ENCODE measurements around the gene ACAD8.
"Not testable (repeated sequence)": the region's sequence is repeated elsewhere in the genome, so short reads cannot be mapped to it uniquely, and the experiment has no call there.

- TF ChIP-seq, protein P1, sequence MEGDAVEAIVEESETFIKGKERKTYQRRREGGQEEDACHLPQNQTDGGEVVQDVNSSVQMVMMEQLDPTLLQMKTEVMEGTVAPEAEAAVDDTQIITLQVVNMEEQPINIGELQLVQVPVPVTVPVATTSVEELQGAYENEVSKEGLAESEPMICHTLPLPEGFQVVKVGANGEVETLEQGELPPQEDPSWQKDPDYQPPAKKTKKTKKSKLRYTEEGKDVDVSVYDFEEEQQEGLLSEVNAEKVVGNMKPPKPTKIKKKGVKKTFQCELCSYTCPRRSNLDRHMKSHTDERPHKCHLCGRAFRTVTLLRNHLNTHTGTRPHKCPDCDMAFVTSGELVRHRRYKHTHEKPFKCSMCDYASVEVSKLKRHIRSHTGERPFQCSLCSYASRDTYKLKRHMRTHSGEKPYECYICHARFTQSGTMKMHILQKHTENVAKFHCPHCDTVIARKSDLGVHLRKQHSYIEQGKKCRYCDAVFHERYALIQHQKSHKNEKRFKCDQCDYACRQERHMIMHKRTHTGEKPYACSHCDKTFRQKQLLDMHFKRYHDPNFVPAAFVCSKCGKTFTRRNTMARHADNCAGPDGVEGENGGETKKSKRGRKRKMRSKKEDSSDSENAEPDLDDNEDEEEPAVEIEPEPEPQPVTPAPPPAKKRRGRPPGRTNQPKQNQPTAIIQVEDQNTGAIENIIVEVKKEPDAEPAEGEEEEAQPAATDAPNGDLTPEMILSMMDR (IDR thresholded peaks at IDR 0.05): not testable (repeated sequence)
- not testable (repeated sequence) for TF ChIP-seq POLR2AphosphoS5 (IDR thresholded peaks at IDR 0.05)
Measured at GRCh38 chr11:134284349-134284748, 31.0 kb downstream of the ACAD8 start.

Data from breast epithelium (tissue), 3 donors.